AG08395 (cell line): ENCODE measurements around the gene SEBOX.

Source experiments
- DNase-seq: peaks from one replicate; pipeline ENCODE4 v3.0.0; 2012; ENCODE audit warnings: mixed read lengths, low spot score

SEBOX gene

DNA sequence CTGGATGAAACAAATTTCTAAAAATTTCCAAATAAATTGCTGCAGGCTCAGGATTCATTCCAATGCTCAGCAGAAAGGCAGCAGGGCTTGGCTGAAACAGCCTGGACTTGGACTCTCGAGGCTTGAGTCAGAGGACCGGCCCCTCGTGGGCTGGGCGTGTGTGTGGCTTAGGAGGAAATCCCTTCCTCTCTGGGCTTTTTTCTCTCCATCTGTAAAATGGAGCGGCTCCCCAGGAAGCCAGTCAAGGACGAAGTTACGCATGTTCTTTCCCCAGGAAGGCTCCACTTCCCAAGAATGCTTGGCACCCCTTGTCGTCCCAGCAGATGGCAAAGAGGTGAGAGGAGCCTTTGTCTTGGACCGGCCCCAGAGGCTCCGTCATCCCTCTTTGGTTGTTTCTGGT is 27.5 kb upstream of the SEBOX start:
- no peak for DNase-seq

- DNase-seq = no peak
These were observed 26.4 kb upstream of the SEBOX start for GRCh38 chr17:28391401-28391800.

DNA sequence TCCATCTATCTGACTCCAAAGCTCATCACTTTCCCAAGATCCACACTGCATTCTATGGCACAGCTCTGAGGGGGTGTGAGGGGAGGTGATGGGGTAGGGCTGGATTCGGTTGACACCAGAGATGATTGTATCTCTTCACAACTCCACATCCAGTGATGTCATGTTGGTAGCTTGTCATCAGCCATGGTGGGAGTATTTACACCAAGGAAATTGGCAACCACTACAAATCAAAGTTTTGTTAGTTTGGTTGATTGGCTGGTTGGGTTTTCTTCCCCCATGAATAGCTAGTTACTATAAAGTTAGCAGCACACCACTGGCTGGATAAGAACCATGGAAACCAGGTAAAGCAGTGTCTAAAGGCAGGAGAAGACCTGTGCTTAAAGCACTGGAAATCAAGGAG is 26.0 kb upstream of the SEBOX start:
- no peak for DNase-seq

DNA sequence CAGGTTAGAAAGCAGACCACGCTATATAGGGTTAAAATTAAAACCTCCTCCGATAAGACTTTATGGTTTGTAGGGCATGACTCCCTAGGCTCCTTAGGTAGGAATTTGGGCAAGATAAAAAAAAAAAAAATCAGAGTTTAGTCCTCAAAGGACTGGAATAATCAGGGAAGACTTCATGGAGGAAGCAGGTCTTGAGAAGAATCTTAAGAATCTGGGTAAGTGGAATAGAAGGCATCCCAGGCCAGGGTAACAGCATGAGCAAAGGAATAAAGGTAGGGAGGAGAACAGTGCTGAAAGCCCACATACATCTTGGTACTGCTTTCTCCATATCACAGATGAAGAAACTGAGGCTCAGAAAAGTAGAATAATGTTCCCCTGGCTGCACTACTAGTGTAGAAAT is 25.6 kb upstream of the SEBOX start:
- DNase-seq = no peak

- no peak for DNase-seq
These were observed 25.1 kb upstream of the SEBOX start for GRCh38 chr17:28390141-28390540.

GRCh38 chr17:28388106-28388505 is 23.1 kb upstream of the SEBOX start:
- DNase-seq = no peak

DNA sequence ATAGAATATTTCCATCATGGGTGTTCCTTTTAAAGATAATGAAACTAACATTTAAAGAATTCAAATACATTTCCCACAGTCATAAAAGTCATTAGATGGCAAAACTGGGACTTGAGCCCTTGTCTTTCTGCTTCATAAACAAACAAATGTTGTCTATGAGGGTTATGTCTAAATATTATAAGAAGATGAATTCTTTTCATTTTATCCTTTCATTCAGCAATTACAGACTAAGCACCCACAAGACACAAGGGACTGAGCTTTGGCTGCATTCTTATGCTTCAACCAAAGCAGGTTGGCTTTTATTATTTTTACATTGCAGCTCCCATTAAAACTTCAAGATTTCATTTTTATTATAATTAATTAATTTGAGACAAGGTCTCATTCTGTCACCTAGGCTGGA is 21.4 kb upstream of the SEBOX start:
- no peak for DNase-seq

GRCh38 chr17:28385406-28385805 is 20.4 kb upstream of the SEBOX start:
- no peak for DNase-seq

DNA sequence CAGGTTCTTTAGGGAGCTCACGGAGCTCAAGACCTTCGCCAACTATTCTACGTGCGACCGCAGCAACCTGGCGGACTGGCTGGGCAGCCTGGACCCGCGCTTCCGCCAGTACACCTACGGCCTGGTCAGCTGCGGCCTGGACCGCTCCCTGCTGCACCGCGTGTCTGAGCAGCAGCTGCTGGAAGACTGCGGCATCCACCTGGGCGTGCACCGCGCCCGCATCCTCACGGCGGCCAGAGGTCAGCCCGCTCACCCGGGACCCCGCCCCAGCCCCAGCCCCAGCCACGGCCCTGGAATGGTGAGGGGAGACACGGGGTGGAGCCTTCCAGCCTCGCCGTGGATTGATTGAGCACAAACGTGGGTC is 20.0 kb upstream of the SEBOX start:
- DNase-seq = no peak

GRCh38 chr17:28384281-28385036 is 19.5 kb upstream of the SEBOX start:
- no peak for DNase-seq

- no peak for DNase-seq
These were observed 16.3 kb upstream of the SEBOX start for GRCh38 chr17:28381141-28381825.

- DNase-seq = no peak
These were observed 15.1 kb upstream of the SEBOX start for GRCh38 chr17:28379814-28380801.

DNA sequence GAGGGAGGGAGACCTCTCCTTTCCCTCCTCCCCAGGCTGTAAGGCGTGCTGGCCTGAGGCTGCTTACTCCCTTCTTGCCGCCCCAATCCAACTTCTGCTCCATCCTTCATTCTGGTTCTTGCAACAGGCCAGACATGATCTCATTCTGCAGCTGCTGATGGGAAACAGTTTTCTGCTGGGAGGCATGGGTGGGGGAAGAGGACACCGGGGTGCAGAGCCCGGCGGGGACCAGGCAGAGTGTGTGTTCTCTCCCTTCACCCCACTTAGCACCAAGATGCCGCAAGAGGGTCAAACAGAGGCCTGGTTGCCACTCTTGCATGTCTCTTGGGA is 7.9 kb upstream of the SEBOX start:
- DNase-seq = no peak

DNA sequence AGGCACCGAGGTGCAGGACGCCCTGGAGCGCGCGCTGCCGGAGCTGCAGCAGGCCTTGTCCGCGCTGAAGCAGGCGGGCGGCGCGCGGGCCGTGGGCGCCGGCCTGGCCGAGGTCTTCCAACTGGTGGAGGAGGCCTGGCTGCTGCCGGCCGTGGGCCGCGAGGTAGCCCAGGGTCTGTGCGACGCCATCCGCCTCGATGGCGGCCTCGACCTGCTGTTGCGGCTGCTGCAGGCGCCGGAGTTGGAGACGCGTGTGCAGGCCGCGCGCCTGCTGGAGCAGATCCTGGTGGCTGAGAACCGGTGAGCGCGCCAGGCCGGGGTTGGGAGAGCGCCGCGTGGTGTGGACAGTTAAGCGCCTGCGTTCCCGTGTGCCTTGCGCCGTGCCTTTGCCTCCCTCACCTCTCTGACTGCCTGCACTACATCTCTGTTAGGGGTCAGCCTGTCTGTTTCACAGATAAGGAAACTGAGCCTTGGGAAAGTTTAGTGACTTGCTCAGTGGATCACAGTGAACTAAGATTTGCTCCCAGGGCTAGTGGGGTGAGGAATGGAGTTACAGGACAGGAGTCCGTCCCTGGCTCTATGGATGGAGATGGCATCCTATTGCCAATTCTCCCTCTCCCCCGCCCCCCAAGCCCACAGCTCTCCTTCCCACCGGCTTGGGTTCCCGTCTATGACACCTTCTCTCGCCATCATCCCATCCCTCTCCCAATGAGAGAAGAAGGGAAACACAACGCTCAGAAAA is 7.4 kb upstream of the SEBOX start:
- DNase-seq = peak; percentile 31

DNA sequence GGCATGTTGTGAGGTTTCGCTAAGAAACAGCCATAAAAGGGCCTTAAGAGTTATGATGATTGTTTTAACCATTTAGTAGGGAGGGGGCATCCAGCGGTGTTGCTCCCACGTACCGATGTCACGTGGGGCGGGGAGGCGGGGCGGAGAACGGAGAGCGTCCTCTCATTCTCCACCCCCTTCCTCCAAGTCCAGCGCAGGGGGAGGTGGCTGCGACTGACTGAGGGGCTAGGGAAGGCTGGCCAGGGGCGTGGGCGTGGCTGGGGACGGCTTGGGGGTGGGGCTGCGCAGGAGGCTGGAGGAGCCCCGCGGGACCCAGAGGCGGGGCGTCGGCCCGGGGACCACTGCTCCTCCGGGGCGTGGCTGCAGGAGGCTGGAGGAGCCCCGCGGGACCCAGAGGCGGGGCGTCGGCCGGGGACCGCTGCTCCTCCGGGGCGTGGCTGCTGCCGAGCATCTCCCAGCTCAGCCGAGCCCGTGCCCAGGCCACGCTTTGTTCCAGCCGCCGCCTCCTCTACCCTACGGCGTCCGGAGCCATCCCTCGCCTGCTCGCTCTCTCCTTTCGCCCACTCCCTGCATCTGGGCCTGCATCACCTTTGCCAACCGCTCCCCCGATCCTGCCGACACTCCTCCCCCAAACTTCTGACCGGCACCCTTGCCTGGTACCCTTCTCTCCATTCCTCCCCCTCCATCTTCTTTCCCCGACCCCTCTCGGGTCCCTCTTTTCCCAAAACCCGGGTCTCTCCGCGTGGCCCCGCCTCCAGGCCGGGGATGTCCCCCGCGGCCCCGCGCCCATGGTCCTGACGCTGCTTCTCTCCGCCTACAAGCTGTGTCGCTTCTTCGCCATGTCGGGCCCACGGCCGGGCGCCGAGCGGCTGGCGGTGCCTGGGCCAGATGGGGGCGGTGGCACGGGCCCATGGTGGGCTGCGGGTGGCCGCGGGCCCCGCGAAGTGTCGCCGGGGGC is 6.5 kb upstream of the SEBOX start, which contains the start of gene SARM1:
SARM1 (plus strand) TSS at position 450 of the 958 bp plus-strand sequence; CDS start at position 789, 339 bp downstream.
- DNase-seq = peak; percentile 92

GRCh38 chr17:28370744-28371103 is 5.7 kb upstream of the SEBOX start:
- DNase-seq = no peak

DNA sequence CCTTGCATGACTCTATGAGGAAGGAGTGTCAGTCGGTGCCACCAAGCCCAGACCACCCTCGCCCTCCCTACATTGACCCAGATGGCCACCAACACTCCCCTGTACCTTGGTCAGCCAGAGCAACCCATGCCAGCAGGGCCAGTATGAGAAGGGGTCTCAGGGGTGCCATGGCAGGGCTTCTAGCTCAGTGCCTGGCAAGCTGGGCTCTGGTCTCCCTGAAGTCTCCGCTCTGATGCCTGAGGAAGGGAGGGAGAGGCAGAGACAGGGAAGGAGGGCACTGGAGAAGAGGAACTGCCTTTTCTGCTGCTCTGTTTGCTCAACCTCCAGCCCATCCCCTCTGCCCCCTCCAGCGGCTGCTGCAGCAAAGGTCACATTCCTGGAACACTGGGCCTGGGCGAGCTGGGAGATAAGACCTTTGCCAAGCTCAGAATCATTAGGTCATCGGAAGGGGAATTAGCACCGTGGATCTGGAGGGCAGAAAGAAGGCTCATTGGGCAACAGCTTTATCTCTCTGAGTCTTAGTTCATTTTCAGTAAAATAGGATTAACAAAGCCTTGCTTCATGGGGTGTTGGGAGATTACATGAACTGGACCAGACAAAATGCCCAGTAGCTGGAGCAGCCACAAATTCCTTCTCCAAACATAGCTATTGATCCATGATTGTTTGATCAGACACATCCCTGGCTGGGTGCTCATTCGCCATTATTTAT is 5.2 kb upstream of the SEBOX start, which contains the start of gene VTN:
VTN (minus strand) TSS at position 273 of the 709 bp plus-strand sequence; CDS start at position 169, 104 bp downstream.
- no peak for DNase-seq

- no peak for DNase-seq
These were observed 4.7 kb upstream of the SEBOX start for GRCh38 chr17:28369684-28370034.

- no peak for DNase-seq
These were observed 4.1 kb upstream of the SEBOX start for GRCh38 chr17:28368915-28369683.
